Measurements from ENCODE around the gene TMEM97.
"Not testable (repeated sequence)": the region's sequence is repeated elsewhere in the genome, so short reads cannot be mapped to it uniquely, and the experiment has no call there.

Gene TMEM97

DNA sequence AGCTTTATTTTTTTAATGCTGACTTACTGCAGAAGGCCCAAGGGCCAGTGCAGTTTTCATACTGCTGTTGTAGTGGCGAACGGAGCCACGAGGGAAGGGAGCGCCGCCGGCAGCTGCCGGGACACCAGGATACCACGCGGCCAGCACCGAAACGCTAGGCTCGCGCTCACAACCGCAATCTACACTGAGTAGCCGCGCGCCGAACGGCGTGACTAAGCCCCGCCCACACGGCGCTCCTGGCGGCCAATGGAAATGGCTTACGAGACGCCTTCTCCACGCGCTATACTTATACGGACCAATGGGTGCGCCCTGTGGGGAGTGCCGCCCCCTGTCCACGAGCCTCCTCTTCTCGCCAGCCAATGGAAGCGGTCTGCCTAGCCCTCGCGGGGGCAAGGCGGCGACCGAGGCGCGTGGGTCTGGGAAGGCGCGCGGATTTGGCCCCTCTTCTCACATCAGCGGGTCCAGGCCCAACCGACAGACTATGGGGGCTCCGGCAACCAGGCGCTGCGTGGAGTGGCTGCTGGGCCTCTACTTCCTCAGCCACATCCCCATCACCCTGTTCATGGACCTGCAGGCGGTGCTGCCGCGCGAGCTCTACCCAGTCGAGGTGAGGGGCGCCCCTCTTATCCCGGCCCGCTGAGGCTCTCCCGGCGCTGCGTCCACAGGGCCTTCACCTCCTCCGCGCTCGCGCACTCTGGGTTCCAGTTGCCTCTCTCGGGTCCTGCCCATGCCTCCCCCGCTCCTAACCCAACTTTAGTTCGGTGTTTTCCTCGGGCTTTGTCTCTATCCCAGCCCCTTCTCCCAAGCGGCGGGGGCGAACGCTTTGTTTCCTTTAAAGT is at the start of gene TMEM97:
Gene TMEM97 (plus strand): TSS at position 442 of the 839 bp plus-strand sequence. CDS start 40 bp downstream, at position 482.
- peak; percentile 96 to 97 for DNase-seq

DNA sequence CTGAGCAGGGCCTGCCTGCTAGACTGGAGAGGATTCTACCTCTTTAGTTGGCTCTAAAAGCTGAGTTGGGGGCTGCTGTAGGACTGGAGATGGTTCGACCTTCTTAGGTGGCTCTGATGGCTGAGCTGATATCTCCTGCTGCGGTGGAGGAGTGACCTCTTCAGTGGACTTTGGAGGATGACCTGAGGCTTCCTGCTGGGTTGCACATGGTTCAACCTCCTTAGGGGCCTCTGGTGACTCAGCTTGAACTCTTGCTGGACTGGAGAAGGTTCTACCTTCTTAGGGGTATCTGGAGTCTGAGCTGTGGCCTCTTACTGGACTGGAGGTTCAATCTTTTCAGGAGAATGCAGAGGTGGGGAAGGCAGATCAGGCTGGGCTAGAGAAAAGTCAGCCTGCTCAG is 48.9 kb upstream of the TMEM97 start:
- no peak for DNase-seq

DNA sequence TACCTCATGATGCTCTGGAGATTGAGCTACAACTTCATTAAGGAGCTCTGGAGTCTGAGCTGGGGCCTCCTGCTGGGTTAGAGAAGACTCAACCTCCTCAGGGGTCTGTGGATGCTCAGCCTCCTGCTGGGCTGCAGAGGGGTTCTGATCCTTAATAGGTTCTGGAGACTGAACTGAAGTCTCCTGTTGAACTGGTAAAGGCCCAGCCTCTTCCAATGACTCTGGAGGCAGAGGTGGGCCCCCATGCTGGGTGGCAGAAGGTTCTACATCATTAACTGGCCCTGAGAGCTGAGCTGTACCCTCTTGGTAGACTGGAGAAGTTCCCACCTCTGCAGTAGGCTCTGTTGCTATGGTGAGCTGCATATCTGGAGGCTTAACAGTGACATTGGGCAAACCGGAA is 48.1 kb upstream of the TMEM97 start:
- no peak for DNase-seq

DNA sequence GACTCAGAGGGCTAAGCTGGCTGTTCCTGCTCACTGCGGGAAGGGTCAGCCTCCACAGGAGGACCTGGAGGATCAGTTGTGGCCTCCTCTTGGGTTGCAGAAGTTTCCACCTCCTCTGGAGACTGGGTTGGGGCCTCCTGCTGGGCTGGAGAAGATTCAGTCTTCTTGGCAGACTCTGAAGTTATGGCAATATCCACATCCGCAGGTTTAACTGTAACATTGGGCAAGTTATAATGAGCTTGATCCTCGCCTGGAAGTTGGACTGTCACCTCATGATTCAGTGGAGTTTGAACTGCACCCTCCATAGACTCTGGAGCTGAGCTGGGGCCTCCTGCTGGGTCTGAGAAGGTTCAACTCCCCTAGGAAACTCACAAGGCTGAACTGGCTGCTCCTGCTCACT is 47.6 kb upstream of the TMEM97 start:
- DNase-seq: no peak

DNA sequence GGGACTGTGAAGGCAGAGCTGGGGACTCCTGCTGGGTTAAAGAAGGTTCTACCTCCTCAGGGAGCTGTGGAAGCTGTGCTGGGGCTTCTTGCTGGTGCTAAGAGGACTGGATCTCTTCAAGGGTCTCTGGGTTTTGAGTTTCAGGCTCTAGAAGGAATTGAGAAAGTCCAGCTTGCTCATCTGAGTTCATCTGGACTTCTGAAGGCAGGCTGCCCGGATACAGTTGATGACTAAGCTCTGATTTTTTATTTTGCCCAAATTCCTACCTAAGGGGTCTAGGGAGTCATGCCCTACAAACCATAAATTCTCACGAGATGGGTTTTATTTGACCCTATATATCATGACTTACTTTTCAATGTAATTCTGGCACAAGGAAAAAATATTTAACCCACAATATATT is 46.8 kb upstream of the TMEM97 start:
- no peak for DNase-seq

DNA sequence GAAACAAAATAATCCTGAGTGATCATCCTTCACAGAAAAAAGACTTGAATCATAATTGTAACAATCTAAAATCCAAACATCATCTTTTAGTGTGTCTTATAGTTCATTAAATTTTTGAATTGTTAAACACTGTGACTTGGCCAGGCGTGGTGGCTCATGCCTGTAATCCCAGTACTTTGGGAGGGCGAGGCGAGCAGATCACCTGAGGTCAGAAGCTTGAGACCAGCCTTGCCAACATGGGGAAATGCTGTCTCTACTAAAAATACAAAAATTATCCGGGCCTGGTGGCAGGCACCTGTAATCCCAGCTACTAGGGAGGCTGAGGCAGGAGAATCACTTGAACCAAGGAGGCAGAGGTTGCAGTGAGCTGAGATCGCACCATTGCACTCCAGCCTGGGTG is 45.7 kb upstream of the TMEM97 start:
- not testable (repeated sequence) for DNase-seq

DNA sequence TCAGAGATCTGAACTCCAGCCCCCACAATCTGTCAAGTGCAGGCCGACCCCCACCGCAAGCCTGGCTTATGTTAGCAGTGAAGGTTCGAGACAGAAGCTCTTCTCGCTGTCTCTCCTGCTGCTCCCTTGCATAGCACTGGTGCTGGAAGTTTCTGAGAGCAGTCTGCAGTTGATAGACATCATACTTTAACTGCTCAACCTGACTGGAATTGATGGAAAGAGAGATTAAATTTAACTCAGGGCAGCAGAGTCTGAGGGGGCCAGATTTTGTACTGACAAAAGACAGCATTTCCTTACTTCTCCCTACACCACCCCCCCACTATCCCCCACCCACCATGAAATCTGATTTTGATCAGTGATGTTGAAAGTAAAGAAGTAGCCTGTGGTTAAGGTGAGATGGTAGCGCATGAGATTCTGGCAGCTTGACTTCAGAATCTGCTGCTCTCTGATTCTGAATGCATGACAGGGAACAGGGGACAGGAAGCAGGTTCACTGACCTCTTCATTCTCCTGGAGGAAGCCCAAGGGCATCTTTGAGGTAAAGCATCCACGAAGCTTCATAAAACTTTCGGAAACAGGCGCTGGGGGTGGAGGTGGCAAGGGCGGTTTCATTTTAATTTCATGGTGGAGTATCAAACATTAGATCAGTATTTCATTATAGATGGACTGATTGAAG is 44.3 kb upstream of the TMEM97 start:
- DNase-seq: no peak

DNA sequence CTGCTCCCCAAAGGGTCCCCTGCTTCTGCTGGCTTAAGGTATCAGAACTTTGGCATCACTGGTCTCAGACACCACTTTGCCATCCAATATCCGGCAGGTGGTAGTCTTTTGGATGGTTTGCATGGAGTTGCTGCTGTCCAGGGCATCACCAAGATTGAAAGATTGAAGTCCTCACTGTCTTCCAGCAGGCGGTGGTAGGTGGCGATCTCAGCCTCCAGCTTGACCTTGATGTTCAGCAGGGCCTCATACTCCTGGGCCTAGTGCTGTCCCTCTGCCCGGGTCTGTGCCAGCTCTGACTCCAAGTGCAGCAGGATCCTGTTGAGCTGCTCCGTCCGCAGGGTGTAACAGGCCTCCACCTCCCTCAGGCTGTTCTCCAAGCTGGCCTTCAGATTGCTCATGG is 43.0 kb upstream of the TMEM97 start:
- DNase-seq: no peak

DNA sequence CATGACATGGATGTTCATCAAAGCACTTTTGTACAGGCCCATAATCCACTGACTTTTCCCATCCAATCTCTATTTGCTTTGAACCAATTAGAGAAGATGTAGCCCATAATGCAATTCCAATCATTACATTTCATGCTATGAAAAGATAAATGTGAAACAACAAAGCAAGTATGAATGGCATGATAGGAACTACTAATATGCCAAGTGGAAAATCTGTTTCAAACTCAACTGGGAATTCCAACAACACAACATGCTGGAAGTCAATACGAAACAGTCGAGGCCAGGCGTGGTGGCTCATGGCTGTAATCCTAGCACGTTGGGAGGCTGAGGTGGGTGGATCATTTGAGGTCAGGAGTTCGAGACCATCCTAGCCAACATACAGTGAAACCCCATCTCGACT is 39.6 kb upstream of the TMEM97 start:
- DNase-seq: no peak

DNA sequence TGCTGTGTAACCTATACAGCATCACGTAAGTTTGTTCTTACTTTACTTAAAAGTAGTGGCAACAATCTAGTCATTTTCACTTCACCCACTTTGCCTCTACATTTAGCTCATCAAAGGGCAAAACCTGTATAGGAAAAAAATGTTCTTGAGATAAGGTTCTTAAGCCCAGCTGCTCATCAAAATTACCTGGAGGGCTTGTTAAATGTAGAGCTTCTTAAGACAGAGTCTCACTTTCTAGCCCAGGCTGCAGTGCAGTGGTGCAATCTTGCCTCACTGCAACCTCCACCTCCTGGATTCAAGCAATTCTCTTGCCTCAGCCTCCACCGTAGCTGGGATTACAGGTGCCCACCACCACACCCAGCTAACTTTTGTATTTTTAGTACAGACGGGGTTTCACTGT is 38.2 kb upstream of the TMEM97 start:
- DNase-seq: no peak

DNA sequence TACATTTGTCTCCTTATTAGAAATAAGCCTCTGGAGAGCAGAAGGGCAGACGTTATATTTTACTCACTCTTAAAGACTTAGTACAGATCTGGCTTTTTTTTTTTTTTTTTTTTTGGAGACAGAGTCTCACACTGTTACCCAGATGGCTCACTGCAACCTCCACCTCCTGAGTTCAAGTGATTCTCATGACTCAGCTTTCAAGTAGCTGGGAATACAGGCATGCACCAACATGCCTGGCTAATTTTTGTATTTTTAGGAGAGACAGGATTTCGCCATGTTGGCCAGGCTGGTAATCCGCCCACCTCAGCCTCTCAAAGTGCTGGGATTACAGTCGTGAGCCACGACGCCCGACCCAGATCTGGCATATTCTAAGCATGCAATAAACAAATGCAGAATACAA is 36.4 kb upstream of the TMEM97 start:
- no peak for DNase-seq

DNA sequence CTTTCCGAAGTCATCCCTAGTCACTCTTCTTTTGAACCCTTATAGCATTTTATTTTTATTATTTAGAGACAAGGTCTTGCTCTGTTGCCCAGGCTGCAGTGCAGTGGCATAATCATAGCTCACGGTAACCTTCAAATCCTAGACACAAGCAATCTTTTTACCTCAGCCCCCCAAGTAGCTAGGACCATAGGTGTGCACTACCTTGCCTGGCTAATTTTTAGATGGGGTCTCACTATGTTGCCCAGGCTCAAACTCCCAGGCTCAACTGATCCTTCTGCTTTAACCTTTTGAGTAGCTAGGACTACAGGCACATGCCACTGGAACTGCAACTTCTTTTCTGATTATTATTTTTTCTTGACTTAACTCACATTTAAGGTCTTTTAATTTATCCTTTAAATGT is 33.0 kb upstream of the TMEM97 start:
- DNase-seq: no peak

DNA sequence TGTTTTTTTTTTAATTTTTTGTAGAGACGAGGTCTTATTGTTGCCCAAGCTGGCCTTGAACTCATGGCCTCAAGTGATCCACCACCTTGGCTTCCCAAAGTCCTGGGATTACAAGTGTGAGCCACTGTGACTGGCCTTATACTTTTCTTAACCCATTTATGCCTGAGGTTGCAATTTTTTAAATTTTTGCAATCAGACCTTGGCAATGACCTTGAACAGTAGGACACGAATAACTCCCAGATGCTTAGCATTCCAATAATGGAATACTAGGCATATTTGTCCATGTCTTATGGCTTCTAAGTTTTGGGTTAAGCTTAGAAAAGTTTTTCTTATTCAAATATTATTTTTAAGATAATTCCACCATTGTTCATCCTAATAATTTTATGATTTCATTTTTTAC is 28.3 kb upstream of the TMEM97 start:
- DNase-seq: no peak

DNA sequence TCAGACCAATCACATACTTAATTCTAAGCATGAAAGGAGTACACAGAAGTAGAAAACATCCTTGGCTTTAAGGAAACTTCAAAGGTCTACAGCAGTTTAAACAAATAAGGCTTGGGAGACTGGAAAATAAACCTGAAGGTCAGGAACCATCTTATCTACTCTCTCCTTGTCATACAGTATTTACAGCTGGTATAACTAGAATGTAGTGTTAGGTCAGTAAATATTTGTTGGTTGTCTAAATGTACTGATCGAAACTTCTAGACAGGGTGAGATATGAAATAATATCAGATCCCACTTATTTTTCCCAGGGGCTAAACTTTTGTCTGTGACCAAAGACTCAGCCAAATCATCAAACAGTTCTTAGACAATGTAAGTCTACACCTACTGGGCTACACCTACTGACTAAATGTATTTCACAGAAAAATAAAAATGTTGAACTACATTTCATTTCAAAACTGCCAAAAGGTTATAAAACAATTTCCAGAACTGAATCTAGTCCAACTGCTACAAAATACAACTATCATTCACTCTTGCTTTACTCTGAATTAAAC is 27.1 kb upstream of the TMEM97 start:
- no peak for DNase-seq

DNA sequence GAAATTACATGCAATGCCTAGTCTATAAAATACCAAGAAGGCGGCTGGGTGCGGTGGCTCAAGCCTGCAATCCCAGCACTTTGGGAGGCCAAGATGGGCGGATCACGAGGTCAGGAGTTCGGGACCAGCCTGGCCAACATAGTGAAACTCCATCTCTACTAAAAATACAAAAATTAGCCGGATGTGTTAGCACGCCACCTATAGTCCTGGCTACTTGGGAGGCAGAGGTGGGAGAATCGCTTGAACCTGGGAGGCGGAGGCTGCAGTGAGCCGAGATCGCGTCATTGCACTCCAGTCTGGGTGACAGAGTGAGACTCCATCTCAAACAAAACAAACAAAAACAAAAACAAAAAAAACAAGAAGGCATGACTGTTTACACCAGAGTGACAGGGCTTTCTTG is 26.1 kb upstream of the TMEM97 start:
- DNase-seq: not testable (repeated sequence)

DNA sequence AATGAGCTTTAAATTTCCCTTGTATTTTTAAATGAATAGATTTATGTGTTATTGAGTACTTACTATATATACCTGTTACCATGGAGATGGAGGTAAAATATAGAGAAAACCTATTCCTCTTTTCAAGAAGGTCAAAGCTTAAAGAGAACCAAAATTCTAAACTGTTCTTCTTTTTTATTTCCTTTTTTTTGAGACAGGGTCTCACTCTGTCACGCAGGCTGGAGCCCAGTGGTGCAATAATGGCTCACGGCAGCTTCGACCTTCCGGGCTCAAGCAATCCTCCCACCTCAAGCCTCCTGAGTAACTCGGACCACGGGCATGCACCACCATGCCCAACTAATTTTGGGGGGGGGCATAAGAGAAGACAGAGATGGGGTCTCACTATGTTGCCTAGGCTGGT is 25.0 kb upstream of the TMEM97 start:
- no peak for DNase-seq

DNA sequence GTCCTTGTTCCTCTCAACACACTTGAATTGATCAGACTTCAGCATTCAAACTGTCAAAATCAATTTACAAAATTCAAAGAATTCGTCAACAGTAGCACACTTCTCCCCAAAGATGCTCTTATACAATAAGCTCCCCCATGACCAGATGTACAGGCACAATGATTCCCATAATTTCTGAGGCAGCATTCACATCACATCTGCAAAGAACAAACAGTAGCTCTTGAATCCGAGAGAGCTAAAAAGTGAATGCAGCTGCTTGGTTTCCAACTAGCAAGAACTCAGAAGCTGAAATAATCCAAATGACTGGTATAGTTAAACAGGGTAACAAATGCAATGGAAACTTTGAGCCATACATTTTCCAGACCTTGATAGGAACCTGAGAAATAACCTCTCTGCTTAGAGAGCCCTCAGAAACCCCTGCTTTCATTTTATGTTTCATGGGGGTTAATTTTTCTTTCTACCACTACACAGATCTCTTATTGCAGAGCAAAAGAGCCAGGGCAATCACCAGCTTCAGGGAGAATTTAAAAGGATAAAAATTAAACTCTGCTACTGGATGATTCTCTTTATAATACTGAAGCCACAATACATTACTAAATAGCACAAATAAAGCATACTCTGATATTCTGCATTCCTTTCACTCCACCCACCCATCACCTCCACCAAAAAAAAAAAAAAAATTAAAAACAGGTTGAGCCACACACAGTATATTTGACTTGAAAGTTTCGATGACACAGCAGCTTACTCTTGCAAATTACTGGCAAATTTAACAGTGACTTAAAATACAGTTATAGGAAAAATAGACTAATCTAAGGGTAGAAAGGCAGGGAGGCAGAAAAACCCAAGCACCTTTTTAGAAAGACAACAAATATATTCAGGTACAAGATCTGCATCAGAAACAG is 23.1 kb upstream of the TMEM97 start:
- no peak for DNase-seq

DNA sequence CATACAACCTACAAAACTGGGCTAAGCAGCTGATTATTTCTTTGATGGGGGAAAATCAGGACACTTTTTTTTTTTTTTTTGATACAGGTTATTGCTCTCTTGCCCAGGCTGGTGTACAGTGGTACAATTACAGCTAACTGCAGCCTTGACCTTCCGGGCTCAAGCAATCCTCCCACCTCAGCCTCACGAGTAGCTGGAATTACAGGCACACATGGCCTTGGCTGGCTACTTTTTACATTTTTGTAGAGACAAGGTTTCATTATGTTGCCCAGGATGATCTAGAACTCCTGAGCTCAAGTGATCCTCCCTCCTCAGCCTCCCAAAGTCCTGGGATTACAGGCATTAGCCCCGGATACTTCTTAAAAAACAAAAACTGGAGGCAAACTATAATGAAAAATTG is 20.6 kb upstream of the TMEM97 start:
- no peak for DNase-seq

DNA sequence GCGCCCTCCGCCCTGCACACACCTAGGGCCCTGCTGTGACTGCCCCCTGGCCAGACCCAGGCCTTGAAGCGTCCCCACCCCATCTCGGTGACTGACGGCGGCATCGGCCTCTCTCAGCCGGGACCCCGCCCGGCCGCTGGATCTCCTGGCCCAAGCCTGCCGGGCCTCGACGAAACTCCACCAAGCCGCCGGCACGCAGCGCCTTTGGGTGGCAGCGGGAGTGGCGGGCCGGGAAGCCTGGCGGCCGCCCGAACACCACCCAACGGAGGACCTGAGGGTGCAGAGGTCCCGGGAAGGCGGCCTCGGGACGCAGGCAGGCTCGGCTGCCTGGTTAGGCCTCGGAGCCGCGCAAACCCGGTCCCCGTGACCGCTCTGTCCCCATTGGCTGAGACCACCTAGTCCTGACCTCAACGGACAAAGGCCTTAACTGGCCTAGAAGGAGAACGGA is 12.0 kb upstream of the TMEM97 start:
- no peak for DNase-seq

DNA sequence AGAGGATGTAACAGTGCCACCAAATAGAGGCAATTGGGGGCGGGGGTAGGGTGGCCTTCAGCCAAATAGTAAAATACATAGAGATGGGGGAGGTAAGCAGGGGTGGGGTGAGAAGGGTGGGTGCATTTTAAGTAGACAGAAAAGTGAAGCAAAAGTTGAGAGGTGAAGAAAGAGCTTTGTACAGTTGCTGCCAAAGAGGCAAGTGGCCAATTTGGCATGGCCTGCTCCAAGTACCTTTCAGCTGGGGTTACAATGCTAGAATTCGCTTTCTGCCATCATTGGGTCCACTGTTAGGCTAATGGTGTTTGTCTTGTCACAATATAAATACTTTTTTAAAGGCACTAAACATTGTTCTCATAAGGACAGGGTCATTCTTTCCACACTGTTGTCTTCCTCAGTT is 5.2 kb upstream of the TMEM97 start:
- DNase-seq: no peak

DNA sequence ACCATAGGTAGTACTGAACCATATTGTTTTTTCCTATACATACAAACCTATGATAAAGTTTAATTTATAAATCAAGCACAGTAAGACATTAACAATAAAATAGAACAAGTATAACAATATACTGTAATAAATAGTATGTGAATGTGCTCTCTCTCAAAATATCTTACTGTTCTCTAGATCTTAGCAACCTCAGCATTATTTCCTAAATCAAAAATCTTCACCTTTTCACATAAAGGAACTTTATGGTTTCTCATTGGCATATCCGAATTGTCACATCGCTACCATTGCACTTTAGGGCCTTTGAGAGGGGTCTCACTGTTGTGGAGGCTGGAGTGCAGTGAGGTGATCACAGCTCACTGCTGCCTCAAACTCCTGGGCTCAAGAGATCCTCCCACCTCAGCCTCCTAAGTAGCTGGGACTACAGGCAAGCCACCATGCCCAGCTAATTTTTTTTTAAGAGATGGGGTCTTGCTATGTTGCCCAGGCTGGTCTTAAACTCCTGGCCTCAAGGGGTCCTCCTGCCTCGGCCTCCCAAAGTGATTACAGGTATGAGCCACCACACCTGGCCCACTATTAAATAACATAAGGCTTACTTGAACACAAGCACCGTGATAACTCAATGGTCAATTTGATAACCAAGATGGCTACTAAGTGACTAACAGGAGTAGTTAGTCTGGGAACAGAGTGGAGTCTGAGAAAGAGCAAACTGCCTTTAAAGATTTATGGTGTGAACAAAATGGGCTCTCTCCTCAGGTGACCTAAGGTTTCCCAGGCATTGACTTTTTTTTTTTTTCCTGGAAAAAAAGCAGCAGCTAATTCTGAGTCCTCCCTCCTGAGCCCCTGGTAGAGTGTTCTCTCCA is 2.9 kb upstream of the TMEM97 start:
- no peak for DNase-seq

Measured in NCI-H1930 (cell line).